Hematopoietic multipotent progenitor cell (in vitro differentiated cells): ENCODE data around the gene SMIM3. TPM values are rescaled to one million over a fixed set of nuclear protein-coding genes. Genes with fewer than 3 reads are reported as not detected.
"Not testable (repeated sequence)": the region's sequence is repeated elsewhere in the genome, so short reads cannot be mapped to it uniquely, and the experiment has no call there.

ENCODE experiments used
- DNase-seq, 3 donors: peaks; one replicate each; pipeline ENCODE4 v3.0.0-alpha.2; 2011 to 2015; ENCODE audit warnings: low read depth in 2 of 3, low spot score in 2 of 3
- total RNA-seq: library from RNA; depleted of rRNA; stranded (reverse); fragments of >200 nt; gene quantifications from one replicate; pipeline ENCODE4 v1.2.3, GENCODE V29; 2012

The SMIM3 gene, protein sequence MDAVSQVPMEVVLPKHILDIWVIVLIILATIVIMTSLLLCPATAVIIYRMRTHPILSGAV
- total RNA-seq, result 61.9 TPM

DNA sequence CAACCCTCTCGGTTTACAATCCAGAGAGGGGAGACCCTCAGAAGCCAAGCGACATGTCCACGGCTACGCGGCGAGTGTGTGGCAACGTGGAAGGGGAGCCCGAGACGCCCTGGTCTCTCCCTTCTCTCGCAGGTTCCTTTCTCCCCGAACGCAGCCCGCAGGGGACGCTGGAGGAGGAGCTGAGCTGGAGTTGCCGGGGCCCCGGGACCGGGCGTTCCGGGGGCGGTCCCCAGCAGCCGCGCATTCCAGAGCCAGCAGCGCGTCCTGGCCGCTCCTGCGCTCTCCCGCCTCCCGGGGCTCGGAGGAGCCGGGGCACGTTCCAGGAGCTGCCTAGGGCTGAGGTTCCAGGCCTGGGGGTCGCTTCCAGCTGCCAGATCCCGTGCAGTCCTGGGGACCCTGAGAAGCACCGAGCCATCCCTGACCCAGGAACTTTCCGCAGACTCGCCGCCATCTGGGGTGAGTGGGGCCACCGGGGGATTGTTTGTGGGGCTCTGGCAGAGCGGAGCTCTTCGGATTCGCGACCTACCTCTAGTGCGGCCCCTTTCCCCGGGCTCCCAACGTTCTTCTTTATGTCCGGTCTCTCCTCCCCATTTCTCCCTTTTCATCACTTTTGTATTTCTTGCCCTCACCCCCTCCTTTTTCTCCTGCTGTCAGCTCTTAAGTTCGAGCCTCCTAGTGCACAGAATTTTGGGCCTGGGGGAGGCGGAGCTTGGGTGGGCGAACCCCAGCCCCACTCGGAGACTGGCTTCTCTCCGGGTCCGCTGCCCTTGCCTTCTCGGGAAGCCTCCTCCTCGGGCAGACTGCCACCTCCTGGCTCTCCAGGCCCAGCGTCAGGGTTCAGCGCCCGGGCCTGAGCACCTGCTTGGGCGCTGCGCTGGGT, at the start of gene SMIM3:
Gene SMIM3 (plus strand): TSS at position 241 of the 880 bp plus-strand sequence. CDS start 16,684 bp downstream, outside the sequence.
- DNase-seq, result peak in 2 of 3 donors; percentile 81 to 89

DNA sequence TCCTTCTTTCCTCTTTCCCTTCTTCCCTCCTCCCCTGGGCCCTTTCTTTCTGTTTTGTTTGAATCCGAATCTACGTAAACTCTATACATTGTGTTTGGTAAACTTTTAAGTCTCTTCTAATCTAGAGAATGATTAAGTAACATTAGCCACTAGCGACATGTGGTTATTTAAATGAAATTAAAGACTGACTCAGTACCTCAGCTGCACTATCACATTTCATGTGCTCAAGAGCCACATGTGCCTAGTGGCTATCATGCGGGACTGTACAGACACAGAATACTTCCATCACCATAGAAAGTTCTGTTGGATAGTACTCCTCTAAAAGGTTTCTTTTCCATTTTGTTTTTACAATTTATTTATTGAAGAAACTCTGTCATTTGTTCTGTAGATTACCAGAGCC, 48.7 kb upstream of the SMIM3 start:
- DNase-seq, result no peak

DNA sequence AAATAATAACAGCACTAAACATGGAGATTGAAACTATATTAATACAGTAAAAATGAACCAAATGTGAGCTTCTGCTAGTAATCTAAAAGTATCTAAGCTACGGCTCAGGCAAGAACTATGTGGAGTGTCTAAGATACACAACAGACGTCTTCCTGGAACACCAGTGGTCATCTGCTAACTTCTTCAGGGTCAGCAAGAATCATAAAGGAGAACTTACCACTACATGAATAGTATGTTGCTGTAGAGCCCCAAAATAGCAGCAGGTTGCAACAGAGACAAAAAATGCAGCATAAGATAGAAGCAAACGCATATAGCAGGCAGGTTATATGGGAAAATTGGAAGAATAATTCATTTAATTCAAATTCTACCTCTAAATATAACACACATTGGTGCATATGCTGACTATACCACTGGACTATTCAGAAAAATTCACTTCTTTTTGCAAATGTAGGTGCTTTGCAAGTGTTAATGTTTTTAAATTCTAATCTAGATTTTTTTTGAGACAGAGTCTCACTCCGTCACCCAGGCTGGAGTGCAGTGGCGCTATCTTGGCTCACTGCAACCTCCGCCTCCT, 46.8 kb upstream of the SMIM3 start:
- DNase-seq, result no peak

DNA sequence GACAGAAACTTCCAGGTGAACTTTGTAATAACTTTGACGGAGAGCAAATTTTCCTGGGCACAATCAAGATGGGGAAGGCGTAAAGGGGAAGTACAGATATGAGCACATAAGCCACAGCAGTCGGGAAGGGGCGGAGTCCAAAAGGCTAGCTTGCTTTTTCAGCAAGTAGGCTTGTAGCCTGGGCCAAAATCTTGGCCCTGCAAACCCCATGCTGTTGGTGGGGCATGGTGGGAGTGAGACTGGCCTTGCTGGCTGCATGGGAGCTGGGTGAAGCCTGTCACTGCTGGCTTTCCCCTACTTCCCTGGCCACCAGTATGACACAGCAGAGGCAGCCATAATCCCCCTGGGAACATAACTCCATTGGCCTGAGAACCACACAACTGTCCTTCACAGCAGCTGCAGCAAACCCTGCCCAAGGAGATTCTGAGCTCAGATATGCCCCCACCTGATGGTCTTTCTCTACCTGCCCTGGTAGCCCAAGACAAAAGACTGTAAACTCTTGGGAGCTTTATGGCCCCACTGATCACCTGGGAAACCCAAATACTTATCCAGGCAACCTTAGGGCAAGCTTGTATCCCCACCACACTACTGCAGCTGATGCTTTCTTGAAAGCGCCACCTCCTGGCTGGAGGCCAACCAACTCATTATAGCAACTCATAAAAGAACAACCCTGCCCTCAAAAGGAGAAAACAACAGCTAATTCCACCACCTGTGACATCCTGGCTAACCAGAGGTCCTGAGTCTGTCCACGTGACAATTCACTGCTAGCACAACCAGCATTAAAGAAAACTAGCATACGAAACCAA, 43.8 kb upstream of the SMIM3 start:
- peak in 1 of 3 donors; percentile 25 for DNase-seq

DNA sequence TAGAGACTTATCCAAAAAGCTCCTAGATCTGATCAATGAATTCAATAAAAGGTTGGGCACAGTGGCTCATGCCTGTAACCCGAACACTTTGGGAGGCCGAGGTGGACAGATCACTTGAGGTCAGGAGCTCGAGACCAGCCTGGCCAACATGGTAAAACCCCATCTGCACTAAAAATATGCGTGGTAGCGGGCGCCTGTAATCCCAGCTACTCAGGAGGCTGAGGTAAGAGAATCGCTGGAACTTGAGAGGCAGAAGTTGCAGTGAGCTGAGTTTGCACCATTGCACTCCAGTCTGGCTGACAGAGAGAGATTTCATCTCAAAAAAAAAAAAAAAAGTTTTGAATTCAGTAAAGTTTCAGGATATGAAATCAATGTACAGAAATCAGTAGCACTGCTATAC, 39.7 kb upstream of the SMIM3 start:
- no peak for DNase-seq

DNA sequence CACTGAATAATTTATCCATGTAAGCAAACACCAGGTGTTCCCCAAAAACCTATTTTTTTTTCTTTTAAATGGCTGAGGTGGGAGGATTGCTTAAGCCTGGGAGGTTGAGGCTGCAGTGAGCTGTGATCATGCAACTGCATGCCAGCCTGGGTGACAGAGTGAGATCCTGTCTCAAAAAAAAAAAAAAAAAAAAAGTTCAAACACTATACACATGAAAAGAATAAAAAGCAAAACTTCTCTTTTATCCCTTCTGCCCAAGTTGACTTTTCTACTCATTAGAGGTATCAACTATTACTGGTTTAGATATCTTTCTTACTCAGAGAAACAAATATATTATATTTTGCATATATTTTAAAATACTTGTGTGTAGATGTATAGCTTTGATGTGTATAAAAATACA, 37.6 kb upstream of the SMIM3 start:
- no peak for DNase-seq

DNA sequence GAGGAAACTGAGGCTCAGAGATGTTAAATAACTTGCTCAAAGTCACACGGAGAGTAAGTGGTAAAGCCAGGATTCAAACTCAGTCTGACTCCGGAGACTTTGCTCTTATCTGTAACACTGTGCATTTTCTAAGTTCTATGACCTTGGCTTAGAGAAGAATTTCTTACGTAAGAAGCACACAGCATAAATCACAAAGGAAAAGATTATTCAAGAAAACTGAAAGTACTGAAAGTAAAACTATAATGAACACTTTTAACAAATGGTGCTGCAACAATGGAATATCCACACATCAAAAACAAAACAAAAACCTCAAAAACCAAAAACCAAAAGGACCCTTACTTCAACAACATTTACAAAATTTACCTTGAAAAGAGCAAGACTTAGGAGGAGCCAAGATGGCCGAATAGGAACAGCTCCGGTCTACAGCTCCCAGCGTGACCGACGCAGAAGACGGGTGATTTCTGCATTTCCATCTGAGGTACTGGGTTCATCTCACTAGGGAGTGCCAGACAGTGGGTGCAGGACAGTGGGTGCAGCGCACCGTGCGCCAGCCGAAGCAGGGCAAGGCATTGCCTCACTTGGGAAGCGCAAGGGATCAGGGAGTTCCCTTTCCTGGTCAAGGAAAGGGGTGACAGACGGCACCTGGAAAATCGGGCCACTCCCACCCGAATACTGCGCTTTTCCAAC, 36.0 kb upstream of the SMIM3 start:
- not testable (repeated sequence) for DNase-seq

DNA sequence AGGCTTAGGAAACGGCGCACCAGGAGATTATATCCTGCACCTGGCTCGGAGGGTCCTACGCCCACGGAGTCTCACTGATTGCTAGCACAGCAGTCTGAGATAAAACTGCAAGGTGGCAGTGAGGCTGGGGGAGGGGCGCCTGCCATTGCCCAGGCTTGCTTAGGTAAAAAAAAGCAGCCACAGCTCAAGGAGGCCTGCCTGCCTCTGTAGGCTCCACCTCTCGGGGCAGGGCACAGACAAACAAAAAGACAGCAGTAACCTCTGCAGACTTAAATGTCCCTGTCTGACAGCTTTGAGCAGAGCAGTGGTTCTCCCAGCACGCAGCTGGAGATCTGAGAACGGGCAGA, 35.4 kb upstream of the SMIM3 start:
- not testable (repeated sequence) for DNase-seq

DNA sequence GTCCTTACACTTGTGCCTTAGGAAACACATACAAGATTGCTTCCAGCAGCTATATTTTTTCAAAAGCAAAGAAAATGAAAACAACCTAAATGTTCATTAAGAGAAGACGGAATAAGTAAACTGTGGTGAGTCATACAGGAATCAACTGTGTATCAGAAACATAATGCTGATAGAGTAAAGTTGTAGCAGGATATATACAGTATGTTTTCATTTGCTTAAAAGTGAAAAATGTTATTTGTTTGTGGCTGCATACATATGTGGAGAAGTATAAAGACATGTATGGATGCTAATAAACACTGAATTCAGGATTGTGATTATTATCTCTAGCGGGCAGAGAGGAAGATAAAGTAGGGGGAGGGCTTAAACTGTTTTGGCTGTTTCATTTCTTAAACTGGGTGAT, 28.1 kb upstream of the SMIM3 start:
- DNase-seq, result no peak

DNA sequence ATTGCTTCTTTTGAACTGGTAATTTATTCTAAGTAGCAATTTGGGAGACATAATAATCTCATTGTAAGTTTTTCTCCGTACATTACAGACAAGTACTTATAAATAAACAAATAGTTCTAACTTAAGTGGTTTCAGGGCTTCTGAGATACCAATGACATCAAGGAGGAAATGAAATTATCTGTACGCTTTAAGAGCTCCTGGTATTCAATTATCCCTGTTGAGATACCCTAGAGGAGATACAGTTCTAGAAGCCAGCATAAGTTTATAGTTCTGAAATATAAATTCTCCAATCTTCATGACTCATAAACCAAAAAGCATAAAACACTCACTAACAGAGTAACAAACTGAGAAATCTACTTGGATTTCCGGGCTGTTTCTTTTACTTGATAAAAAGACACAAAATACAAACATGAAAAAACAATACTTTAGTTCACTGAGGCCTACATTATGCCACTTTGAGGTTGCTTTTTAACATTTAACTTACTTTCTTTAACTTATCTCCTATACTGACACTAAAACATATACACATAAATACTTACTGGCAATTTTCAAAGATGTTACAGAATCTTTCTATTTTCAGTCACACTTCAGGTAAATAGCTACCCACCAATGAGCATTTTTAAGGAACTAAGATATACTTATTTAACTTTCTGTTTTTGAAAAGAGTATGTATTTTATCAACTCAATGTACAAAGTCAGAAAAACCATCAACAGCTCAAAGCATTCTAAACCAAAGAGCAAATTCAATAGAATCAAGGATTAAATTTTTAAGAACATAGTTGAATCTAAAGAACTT, 27.3 kb upstream of the SMIM3 start:
- no peak for DNase-seq

DNA sequence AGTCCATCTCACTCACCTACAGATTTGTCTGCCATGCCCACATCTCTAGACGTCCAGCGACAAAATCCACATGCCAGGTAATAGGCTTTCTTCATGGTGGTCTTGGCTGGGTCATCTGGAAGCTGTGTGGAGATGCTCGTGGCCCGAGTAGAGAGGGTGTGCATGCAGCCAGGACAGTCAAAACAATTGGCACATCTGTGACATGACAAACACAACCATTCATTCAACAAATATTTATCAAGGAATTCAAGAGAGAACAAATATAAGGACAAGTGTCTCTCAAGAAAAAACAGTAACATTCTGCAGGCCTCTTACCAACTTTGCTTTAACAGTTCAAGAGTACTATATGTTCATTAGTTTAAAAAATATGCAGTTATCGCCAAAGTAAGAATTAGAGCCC, 25.1 kb upstream of the SMIM3 start:
- no peak for DNase-seq

DNA sequence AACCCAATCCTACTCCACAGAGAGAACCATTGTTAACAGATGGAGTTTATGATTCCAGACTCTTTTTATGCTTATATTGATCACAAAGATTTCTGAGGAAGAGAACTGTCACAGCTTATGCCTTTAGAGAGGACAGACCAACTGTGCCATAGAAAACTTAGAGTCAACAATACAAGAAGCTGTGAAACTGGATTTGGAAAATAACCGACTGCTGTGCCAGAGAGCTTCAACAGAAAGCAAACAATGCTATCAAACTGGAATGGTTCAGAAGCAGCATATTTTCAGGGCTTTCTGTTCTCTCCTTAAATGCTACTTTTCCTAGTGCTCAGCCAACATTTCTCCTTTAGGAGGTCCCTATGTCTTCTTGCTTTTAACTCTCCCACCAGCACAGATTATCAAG, 24.7 kb upstream of the SMIM3 start:
- no peak for DNase-seq

DNA sequence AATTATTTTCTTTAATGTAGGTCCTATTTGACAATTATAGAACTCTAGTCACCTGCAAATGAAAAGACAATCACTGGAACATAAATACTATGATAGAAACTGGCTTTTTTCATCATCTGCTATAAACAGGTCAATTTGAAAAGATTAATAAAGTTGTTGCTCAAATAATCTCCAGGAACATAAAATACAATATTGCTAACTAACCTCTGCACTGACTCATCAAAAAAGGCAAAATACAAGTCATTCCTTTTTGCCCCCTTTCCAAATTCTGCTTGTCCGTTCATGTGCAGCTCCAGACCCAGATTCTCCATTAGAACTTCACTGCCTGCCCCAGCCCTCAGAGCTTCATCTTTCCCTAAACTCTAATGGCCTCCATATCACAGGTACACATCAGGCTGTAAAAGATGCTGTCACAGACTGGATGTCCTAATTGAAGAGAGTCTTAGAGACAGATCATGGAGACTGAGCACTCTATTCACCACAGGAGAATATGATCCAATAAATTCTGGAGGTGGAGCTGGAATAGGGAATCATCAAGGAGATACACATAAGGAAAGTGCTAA, 21.4 kb upstream of the SMIM3 start:
- no peak for DNase-seq

DNA sequence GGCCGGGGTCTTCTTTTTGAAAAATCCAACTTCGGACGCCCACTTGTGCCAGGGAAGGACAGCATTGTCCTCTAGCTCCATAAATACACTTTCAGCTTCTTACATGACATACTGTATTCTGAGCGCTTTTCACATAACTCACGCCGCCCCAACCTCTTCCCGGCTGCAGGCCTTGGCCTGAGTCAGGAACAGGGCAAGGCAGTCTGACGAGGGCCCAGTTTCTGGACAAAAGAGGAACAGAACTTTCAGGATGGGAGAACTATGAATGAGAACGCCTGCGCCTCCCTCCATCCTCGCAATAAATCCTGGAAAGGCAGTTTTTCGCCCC, 20.4 kb upstream of the SMIM3 start:
- no peak for DNase-seq

DNA sequence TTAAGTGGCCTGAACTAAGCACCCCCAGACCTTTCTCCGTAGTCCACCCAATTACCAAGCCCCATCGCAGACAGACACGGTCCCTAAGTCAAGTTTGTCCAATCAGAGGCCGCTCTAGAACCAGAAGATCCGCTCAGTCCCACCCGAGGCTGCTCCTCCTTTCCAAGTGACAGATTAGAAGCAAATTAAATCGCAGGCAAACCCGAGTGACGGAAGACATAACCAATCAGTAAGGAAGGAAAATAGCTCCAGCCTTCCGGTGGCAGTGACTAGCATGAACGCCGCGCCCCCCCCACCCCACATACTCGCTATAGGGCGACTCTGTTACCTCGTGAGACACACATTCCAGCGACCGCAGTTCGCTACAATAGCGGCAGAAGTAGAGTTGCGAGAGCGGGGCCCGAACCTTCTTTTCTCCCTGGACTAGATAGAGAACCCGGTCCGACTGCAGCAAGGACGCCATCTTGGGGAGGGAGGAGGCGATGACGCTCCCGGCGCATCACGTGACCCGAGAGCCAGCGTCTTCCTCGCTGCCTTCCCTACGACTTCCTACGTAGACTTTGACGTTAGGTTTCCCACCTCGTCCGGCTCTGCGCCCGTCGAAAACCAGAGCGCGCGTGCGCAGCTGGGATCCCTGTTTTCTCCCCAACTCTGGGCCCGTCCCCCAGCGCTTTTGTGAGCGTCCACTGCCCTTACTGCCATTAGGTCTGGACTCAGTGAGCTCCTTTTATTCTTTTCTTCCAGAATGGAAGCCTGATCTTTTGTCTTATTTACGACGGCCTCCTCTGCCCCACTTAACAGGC, 19.8 kb upstream of the SMIM3 start, which contains the start of gene DCTN4:
Gene DCTN4 (minus strand): TSS at position 487 of the 803 bp plus-strand sequence. CDS start 24 bp downstream, at position 463.
- peak; percentile 95 to 99 (median 97) for DNase-seq

DNA sequence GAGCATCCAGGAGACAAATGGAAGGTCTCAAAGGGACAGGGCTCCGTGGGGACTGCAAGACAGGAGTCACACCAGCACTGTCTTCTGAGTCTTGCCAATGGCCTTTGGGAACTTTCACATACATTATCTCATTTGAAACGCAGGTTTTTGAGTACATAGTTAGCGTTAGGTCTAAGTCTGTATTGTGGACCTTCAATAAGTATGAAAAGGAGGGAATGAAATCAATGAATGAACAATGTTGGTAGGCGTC, 19.3 kb upstream of the SMIM3 start:
- DNase-seq, result no peak

DNA sequence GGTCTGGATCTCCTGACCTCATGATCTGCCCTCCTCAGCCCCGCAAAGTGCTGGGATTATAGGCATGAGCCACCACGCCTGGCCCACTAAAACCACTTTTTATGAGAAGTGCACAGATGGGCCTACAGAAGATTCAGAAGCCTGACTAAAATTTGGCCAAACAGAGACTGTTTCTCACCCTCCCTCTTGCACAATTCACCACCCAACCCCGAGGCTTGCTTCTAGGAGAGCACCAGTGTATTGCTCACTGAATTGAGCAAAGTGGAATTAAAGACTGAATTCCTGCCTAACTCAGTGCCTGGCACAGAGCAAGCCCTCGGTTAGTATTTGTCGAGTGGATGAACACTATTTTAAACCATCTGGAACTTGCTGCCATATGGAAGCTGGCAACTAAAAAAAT, 16.3 kb upstream of the SMIM3 start:
- DNase-seq, result peak in 1 of 3 donors; percentile 5

DNA sequence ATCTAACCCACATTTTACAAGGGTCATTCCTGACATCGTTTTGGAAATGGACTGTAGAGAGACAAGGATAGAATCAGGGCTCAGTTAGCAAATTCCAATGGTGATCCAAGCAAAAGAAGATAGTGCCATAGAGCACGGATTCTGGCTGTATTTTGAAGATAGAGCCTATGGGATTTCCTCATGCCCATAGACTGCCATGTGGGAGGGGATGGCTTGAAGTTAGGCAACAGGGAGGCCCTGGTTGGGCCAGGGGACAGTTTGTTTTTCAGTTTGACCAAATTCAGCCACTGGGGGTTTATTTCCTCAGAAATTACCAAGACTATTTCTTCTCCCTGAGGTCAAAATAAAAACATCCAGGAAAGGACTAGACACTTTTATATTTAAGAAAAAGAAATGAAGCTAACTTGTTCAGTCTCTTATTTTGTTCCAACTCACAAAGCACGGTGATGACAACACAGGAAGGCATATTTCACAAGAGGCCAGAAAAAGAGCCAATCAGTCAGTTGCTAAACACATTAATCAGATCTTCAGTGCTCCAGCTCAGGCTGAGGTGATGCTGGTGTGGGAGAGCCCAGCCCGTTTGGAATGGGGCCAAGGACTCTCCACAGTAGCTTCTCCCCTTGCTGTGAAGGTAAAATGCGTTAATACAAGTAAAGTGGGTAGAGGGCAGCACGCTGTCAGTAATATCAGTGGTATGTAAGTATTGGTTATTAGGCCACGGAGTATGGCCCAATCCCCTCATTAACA, 15.4 kb upstream of the SMIM3 start:
- peak in 2 of 3 donors; percentile 91 to 95 for DNase-seq
